Superior temporal gyrus (tissue), 1 donor: ENCODE measurements around the gene FAXDC2.
"Not testable (repeated sequence)": the region's sequence is repeated elsewhere in the genome, so short reads cannot be mapped to it uniquely, and the experiment has no call there.

Experiments
- DNase-seq: peaks from one replicate; pipeline ENCODE4 v3.0.0-alpha.2; 2016; ENCODE audit errors: extremely low spot score

The FAXDC2 gene

DNA sequence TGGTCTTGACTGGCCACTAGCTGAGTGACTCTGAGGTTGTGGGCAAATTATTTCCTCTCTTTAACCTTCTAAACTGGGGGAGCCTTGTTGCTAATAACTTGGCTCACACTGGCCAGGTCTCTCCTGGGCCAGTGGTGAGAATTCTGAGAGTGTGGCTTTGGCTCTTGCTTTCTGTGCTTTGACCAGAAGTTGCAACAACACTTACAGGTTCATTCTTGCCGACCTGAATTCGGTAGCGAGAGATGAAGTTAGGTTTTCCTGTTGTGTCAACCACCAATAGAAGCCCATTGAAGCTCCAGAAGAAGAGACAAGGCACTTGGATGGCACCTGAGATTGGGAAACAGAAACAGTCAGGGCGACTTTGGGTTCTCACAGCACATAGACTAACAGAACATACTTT, 19.8 kb downstream of the FAXDC2 start:
- DNase-seq: no peak

DNA sequence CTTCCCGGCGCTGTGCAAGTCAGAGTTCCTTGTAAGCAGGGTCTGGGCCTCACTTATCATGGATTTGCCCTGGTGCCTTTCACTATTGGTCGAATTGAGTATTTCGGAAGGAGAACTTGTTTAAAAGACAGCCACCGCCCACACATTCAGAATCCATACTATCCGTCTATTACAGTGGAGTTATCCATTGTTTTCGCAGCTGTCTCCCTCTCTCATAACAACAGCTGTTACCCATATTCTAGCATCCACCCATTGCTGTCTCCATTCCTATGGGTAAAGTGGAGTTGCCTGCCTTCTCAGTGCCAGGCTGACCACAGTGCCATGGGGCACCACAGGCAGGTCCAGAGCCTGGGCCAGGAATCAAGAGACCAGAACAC, 20.2 kb downstream of the FAXDC2 start:
- no peak for DNase-seq

GRCh38 chr5:154829589-154830218, 20.7 kb downstream of the FAXDC2 start:
- DNase-seq: no peak

DNA sequence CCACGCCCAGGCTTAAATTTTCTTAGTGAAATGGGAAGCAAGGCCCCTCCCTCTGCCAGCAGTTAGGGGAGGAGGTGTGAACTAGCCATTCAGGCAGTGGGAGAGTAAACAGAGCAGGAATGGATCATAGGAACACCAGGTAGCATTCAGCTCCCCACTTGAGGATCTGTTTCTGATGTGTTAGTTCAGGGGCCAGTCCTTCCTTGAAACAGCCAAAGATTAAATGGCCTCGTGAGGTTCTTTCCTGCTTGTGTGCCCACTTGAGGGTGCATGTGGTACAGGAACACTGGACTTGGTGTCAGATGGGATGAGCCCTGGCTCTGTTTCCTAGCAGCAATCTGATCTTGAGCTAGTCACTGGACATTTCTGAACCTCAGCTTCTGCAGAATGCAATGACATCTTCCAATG, 21.2 kb downstream of the FAXDC2 start:
- no peak for DNase-seq

DNA sequence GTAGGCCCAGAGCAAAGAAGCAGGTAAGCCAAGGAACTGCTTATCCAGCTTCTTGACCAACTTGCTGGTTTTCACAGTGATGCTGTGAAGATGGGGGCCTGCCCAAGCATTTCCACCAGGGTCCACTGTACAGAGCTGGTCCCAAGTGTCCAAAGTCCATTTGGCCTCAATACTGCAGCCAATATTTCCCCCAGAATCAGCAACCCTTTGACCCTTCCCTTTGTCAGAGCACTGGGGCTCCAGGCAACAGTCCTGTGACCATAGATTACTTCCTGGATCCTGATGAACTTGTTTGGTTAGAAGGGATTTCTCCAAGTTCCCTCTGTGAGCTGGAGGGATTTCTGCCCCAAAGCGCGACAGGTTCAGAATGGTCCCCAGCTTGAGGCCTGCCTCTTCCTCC, 26.3 kb downstream of the FAXDC2 start:
- no peak for DNase-seq

DNA sequence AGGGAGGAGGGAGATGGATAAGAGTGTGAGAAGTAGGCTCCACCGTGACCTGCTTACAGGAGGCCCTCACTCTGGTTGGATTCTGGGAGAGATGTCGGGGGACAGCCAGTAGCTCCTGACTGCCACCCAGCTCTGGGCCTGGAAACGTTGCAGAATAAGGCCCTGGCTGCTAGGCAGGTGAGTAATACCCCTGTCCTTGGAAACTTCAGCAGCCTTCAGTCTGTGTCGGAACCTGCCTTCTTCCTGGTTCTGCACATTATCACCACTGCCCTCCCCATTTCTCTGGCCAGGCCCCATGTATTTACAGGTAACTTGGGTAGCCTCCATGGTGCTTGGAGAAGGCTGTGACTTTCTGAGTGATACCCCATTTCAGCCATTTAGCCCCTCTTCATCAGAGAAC, 26.8 kb downstream of the FAXDC2 start:
- DNase-seq: no peak

DNA sequence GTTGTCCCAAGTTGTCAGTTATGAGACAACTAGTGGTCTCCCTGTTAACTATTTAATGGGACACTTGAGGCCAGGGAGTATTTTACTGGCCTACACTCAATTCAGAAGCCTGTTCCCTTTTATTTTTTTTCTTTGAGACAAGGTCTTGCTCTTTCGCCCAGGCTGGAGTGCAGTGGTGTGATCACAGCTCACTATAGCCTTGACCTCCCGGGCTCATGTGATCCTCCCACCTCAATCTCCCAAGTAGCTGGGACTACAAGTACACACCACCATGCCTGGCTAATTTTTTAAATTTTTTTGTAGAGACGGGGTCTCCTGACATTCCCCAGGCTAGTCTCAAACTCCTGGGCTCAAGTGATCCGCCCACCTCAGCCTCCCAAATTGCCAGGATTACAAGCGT, 27.5 kb downstream of the FAXDC2 start:
- DNase-seq: not testable (repeated sequence)

DNA sequence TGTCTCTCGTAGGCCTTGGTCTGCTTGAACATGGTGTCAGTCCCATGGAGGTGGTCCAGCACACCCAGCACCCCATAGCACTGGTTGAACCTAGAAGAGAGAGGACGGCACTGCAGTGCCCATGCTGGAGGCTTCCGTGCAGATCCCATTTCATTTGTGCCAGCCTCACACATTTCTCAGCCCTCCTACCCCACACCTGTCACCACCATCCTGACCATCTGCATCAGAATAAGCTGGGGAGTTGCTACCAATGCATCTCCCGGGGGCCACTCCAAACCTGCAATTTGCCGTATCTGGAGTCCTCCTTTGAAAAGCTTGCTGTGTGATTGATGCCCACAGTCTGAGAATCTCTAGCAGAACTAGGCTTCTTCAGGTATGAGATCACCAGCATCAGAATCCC, 30.0 kb downstream of the FAXDC2 start:
- DNase-seq: no peak

DNA sequence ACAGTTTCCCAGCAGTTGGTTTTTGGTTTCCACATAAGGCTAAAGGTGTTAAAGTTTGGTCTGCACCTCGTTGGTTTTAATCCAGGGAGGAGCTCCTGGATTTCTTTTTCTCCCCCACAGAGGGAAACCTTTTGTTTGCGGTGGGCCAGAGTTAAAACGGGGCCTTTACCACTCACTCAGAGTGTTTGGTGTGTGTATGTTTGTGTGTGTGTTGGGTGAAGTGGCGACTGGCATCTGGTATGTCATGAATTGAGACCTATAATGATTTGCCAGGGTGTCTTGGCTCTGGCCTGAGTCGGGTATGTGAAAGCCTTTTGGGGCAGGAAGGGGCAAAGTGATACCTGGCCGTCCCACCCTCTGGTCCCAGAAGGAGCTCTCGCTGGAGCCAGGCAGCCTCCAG, 30.9 kb downstream of the FAXDC2 start:
- no peak for DNase-seq

DNA sequence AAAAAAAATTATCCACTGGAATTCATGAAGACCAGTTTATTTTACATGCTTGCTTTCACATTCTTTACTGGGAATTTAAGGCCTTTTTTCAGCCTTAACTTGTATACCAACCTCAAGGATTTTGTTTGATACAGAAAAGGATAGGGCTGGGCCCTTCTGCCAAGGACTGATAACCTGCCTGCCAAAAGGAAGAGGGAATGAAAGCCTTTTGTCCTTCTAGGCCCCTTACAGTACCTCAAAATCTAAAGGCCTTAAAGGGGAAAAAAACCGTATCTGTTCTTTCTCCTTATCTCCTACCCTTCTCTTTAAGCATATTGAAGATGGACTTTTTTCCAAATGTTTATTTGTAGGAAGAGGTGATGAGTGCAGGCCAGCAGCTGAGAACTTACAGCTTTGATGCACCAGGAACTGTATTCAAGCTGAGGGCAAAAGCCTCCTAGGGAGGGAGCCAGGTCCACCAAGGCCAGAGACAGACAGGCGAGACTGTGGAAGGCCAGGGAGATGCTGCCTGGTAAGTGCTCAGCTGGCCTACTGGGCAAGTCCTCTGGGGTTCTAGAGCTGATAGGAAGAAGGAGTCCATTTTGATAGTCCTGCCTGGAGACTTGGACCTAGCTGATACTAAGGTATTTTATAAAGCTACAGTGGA, 31.8 kb downstream of the FAXDC2 start:
- no peak for DNase-seq

DNA sequence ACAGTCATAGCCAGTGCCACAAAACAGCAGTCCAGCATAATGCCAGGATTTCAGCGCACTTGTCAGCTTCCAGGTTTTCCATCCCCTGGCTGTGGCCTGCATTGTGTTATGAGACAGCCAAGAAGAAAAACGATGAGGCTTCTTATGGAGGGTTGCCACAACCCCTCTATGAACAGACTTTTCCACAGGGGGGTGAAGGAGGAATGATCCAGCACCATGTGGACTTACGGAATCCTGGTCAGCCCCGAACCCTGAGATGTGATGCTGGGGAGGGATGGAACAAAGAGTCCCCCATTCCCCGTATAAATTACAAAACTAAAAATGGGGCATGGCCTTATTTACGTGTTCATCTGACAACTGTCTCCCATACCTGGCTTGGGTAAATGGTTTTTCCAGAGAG, 32.6 kb downstream of the FAXDC2 start:
- DNase-seq: no peak

GRCh38 chr5:154816891-154817492, 33.4 kb downstream of the FAXDC2 start:
- DNase-seq: no peak

GRCh38 chr5:154815684-154816247, 34.6 kb downstream of the FAXDC2 start:
- DNase-seq: no peak

DNA sequence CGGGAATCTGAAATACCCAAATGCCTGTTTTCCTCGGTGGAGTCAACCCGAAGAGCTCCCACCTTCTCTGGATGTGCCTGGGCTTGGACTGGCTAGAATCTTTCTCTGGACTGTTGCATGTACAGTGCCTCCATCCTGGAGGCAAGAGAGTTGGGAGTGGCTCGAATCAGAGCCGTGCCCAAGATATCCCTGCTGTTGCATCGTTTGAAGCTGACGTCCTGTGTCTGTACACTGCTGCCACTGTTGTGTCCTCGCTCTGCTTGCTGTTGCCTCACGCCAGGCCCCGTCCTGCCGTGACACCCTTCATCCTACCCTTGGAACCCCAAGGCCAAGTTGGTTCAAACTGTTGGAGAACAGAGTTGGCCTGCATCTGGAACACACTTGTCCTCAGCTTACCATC, 35.4 kb downstream of the FAXDC2 start:
- no peak for DNase-seq

DNA sequence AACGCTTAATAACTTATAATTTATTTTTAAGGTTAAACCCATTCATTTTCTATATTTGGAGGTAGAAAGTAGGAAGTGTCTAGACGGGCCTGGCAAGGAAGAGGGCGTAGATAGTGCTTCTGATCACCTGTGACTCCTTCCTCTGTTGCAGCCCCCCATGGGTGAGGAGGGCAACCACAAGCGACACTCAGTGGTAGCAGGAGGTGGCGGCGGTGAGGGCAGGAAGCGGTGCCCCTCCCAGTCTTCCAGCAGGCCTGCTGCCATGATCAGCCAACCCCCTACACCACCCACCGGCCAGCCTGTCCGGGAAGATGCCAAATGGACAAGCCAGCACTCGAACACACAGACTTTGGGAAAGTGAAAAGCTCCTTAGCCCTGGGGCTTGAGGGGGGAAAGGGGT, 36.7 kb downstream of the FAXDC2 start:
- DNase-seq: no peak

- DNase-seq: no peak
Observed at GRCh38 chr5:154813158-154813557, 37.2 kb downstream of the FAXDC2 start.

DNA sequence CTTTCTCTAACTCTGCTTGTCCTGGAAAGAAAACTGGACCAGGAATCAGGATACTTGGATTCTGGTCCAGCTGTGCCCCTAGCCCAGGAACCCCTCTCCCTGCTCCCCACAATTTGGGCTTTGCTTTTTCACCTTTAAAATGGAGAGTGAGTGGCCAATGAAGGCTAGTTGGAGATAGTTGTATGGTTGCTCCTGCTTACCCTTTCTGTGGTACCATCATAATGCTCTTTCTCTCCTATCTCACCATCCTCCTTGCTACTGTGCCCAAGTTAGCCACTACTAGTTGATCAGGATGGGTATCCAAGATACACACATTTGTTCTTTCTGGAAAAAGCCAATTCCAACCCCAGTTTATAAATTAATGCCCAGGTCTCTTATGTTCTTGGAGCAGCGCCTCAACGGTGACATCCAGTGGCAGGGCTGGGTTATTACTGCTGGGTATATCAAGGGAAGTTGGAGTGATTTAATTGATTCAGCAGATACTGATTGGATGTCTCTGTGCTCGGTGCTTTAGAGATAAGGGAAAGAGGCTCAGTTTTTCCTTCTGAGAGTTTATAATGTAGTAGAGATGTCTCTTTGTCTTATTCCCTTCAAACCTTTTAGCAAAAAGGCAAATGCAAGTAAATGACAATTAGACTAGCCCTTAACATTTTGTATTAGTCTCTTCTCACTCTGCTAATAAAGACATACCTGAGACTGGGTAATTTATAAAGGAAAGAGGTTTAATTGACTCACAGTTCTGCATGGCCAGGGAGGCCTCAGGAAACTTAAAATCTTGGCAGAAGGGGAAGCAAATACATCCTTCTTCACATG, 38.5 kb downstream of the FAXDC2 start:
- peak; percentile 69 for DNase-seq

DNA sequence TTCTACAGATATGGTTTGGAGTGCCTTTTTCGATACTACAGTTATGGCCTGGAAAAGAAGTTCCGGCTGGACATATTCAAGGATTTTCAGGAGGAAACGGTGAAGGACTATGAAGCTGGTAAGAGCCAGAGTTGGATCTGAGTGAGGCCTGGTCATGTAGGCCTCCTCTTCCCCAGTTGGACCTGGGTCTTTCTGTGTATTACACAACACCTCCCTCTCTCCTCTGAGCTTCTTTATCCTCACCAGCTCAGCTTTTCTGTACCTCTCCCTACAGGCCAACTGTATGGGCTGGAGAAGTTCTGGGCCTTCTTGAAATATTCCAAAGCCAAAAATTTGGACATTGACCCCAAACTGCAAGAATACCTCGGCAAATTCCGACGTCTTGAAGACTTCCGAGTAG, 39.2 kb downstream of the FAXDC2 start:
- no peak for DNase-seq

DNA sequence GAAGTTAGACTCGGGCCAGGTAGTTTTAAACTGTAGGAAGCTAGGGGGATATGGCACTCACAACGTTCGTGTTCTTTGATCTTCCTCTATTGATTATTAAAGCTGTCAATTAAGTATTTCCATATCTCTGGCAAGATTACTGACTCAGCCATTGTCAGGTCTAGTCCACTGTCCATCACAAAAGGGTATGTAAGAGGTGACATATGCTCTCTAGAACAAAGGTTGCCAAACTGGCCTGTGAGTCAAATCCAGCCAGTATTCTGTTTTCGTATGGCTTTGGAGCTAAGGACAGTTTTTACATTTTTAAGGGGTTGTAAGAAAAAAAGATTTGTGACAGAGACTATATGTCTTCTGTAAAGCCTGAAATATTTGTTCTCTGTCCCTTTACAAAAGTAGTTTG, 44.2 kb downstream of the FAXDC2 start:
- no peak for DNase-seq

DNA sequence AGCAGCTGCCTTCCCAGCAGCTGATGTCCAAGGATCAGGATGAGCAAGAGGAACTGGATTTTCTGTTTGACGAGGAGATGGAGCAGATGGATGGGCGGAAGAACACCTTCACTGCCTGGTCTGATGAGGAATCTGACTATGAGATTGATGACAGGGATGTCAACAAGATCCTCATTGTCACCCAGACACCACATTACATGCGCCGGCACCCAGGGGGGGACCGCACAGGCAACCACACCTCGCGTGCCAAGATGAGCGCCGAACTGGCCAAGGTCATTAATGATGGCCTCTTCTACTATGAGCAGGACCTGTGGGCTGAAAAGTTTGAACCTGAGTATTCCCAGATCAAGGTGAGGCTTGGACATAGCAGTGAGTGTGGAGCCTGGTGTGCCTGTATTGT, 48.4 kb downstream of the FAXDC2 start:
- no peak for DNase-seq

DNA sequence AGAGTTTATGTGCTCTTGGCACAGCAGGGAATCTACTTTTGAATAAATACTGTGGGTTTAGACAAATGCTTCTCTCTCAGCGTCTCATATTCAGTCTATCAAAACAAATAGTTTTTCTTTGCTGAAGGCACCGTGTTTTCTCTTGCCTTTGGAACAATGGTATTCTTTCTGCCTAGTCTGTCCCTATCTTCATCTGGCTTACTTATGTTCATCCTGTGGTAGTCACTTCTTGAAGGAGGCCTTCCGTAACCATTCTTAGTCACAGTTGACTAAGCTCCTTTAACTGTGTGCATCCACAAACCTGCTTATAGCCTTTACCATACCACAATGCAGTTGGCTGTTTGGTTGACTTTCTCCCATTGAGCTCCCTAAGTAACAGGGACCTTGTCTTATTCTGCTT, 49.3 kb downstream of the FAXDC2 start:
- DNase-seq: no peak

- no peak for DNase-seq
Observed at GRCh38 chr5:154800582-154800981, 49.8 kb downstream of the FAXDC2 start.
